ENCODE results near the gene CD160.
"Not testable (repeated sequence)": the region's sequence is repeated elsewhere in the genome, so short reads cannot be mapped to it uniquely, and the experiment has no call there.

The CD160 gene

DNA sequence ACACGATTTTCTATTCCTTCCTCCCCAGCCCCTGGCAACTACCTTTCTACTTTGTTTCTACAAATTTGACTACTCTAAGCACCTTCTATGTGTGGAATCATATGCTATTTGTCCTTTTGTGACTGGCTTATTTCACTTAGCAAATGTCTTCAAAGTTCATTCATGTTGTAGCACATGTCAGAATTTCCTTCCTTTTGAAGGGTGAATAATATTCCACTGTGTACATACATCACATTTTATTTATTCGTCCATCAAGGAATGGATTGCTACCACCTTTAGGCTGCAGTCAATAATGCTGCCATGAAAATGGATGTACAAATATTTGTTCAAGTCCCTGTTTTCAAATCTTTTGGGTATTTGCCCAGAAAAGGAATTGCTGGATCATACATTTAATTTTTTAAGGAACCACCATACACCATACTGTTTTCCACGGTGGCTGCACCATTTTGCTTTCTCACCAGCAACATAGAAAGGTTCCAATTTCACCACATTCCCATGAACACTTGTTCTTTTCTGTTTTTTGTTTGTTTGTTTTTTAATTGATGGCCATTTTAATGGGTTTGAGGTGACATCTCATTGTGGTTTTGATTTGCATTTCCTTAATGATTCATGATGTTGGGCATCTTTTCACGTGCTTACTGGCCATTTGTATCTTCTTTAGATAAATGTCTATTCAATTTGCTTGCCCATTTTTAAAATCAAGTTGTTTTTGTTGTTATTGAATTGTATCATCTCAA lies 8.8 kb upstream of the CD160 start:
- DNase-seq (ENCODE audit: low spot score), result no peak

DNA sequence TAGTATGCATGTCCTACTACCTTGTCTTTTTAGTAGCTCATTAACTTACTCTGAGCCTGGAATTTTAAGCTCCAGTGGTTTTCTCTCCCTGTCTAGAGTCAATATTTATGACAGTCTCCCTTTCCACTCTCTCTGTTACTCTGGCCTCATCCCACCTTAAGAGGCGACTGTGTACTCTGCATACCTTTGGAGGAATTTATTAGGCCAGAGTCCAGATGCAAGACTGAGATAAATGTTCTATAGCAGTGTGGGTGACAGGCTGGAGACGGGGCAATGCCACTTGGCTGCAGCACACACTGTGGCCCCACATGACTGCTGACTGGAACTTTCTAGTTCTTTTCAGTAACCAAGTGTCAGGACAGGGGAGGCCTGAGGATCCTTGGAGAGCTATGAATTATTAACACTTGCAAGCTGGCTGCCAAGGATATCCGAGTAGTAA lies 8.1 kb upstream of the CD160 start:
- DNase-seq (ENCODE audit: low spot score), result no peak

DNA sequence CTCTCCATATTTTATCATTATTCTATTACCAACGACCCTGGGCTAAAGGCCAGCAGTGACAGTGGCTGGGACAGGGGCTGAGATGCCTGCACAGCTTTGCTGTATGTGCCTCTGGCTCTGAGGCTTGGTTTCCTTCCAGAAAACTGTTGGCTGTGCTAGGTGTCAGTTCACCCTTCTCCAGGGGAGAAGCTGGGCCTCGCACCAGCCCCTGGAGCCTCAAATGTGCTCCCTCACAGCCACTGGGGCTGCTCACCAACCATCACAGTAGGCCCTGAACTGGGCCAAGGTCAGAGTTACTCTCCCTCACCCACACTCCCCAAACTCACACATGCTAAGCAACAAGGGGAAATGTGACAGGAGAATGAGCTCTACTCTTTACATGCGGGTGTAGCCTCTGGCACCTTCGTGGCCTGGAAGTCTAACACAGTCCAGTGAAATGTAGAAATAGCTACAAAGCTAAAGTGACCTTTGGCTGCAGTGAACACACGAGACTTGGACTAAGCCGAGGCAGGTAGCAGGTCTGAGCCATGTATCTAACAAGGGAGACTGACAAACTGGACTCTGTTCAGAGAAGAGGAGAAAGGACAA lies 4.7 kb upstream of the CD160 start:
- no peak for DNase-seq (ENCODE audit: low spot score)

DNA sequence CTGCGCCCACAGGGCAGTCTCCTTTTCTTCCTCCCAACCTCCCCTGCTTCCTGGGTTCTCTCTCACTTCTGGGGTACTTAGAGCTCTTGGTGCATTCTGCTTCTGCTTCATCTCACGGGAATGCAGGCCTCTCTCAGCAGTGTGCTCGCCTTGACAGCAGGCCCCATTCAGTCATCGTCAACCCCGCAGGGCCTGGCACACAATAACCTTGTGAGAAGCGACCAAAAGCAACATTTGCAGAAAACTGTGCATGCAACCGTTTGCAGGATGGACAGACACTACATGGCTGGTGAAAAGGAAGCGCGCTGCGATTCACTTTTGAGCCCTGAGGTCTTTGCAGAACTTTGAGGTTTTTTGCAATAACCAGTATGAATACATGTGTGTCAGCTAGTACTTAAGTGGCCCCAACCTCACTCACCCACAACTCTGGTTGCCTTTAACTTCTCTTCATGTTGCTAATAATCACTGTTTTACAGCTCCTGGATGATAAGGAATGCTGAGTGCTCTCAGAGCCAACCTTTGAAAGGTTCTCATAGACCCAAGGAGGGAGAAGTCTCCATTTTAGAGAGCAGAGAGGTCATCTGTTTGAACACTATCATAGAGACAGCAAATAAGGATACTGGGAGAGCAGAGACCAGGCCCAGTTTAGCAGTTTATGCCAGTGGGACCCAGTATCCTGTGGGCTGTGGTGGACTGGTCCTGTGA lies 2.5 kb upstream of the CD160 start:
- DNase-seq (ENCODE audit: low spot score), result no peak

DNA sequence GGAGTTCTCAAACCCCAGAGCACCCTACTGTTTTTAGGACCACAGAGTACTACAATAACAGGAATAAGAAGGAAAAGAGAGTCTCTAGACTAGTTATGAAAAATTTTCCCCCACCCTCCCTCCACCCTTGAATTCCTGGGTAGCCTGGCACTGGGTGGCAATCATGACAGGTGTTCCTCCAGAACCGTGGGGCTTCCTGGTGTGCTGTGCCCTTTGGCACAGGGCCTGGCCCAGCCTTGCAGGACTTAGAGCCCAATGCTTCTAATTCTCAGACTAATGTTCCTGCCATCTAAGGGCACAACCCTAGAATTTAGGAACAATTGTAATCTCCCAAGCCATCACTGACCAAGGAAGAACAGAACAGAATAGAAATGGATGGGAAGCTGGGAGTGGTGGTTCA lies 1.5 kb upstream of the CD160 start:
- DNase-seq (ENCODE audit: low spot score), result no peak

DNA sequence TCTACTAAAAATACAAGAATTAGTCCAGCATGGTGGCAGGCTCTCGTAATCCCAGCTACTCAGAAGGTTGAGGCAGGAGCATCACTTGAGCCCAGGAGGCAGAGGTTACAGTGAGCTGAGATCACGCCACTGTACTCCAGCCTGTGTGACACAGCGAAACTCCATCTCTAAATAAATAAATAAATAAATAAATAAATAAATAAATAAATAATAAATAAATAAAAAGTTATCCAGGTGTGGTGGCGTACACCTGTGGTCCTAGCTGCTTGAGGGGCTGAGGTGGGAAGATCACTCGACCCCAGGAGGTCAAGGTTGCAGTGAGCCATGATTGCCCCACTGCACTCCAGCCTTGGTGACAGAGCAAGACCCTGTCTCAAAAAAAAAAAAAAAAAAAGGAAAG lies 834 bp upstream of the CD160 start:
- DNase-seq (ENCODE audit: low spot score), result not testable (repeated sequence)

DNA sequence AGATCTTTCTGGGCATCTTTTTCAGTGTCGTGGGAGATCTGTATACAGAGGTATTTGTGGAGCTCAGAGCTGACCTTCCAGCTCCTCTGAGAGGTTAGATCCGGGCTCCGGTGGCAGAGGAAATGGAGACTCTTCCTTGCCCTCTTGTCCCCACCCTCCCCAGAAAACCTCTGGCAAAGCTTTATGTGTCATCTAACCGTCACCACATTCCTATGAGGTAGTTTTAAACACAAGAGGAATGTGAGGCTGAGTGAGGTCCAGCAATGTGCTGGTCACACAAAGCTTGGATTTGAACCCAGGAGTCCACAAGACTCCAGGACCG lies 1.2 kb downstream of the CD160 start:
- no peak for DNase-seq (ENCODE audit: low spot score)

DNA sequence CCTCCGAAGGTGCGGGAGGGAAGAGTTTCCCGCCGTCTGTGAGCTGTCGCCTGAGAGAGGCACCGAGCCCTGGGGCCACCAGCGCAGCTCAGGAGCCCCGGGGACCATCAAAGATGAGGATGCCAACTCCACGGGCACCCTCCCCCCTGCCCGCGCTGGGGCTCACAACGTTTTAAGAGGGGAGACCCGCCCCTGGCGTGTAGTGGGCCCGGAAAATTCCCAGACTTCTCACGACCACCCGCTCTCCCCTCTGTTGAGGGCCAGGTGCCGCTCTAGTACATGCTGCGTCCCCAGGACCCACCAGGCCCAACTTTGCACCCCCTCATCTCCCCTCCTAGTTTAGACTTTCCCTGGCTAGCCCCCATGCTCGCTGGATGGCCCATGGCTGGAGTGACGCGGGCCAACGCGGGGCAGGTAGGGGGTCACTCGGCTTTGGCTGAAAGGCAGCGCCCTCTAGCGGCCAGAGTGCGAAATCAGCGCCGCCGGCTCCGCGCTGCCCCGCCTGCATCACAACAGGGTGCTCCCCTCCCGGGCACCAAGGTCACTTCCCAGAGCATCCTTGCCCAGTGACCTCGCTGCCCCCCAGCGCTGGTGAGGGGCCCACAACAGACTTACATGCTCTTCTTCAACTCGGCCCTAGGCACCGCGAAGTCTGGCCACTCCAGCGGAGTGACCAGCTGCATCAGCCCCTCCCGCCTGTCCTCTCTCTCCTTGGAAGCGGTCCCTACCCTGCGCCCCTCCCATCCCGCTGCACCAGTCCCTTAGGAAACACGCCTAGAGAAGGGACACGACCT lies 1.8 kb downstream of the CD160 start:
- peak; percentile 69 for DNase-seq (ENCODE audit: low spot score)

DNA sequence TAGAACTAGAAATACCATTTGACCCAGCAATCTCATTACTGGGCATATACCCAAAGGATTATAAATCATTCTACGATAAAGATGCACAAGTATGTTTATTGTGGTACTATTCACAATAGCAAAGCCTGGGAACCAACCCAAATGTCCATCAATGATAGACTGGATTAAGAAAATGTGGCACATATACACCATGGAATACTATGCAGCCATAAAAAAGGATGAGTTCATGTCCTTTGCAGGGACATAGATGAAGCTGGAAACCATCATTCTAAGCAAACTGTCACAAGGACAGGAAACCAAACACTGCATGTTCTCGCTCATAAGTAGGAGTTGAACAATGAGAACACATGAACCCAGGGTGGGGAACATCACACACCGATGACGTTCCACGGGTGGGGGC lies 6.9 kb downstream of the CD160 start:
- not testable (repeated sequence) for DNase-seq (ENCODE audit: low spot score)

DNA sequence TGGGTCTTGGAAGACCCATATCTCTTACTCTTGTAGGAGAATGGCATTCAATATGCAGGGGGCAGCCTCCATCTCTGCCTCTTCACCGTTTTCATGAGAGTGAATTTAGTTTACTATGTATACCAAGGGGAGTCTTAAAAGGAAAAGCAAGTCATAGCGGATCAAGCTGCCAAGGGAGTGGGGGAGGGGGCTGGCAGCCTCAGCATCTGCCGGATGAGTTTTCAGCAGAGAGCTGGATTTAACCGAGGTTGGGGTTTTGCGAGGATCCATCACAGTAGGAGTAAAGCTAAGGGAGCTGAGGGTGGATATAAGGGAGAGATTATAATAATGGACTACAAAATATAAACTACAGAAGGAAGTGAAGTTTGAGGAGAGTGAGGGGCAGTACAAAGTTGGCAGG lies 9.9 kb downstream of the CD160 start:
- no peak for DNase-seq (ENCODE audit: low spot score)

DNA sequence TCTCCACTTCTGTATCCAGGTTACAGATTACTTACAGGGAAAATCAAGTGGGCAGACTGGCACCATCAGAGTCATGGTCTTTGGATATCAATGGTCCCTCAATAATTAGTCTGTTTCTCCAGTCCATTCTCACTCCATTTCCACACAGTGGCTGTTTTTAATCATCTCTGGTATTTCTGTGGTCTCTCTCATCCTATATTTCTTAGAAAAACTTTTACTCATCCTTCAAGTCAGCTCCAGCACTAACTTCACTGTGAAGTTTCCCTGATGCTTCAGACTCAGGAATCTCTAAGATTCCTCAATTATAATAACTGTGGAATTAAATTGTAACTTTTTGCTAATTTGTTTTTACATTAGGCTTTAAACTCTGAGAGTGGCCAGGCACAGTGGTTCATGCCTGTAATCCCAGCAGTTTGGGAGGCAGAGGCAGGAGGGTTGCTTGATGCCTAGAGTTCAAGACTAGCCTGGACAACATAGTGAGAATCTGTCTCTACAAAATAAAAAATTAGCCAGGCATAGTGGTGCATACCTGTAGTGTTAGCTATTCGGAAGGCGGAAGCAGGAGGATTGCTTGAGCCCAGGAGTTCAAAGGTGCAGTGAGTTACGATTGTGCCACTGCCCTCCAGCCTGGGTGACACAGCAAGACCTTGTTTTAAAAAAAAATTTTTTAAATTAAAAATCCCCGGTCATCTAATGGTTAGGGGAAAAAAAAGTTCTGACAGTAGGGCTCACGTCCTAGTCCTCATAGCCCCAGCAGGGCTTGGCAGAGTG lies 10.6 kb downstream of the CD160 start:
- no peak for DNase-seq (ENCODE audit: low spot score)

DNA sequence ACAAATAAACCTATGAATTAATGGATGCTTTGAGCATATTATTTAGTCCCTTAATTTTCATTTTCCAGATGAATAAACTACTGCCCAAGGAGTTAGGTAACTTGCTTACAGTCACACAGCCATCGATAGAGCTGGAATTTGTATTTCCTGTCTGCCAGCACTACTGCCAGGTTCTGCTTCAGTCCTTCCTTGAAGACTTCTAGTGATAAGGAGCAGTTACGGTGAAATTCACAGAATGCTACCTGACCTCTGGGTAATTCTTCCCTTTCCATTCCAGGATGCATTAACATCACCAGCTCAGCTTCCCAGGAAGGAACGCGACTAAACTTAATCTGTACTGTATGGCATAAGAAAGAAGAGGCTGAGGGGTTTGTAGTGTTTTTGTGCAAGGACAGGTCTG lies 11.2 kb downstream of the CD160 start:
- DNase-seq (ENCODE audit: low spot score), result no peak

DNA sequence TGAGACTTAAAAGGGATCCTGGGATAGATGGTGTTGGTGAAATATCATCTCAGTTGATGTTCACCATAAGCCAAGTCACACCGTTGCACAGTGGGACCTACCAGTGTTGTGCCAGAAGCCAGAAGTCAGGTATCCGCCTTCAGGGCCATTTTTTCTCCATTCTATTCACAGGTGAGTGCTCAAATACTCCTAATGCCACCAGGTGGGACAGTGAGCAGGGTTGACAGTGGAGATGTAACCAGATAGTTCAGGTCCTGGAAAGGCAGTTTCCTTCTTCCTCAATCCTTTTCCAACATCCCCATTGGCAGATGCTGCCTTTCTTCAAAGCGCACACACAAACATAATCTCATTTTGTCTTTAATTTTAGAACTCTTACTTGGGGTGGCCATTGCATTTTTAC lies 11.6 kb downstream of the CD160 start:
- DNase-seq (ENCODE audit: low spot score), result no peak

DNA sequence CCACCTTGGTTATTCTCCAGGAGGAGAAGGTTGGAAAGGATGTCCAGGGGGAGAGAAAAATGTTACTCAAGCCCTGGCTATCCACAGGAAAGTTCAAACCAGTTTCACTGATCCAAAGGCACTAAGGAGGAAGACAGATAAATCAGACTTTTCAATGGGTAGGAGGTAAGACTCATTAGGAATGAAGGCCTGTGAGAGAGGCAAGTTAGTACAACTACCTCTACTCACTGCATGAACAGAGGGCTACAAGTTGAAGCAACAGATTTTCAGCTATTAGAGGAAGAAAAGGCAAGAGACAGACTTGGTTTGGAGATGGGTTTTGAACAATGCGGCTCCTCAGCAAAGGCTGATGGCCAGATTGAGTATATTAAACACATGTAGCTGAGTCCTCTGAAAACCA lies 16.9 kb downstream of the CD160 start:
- no peak for DNase-seq (ENCODE audit: low spot score)

DNA sequence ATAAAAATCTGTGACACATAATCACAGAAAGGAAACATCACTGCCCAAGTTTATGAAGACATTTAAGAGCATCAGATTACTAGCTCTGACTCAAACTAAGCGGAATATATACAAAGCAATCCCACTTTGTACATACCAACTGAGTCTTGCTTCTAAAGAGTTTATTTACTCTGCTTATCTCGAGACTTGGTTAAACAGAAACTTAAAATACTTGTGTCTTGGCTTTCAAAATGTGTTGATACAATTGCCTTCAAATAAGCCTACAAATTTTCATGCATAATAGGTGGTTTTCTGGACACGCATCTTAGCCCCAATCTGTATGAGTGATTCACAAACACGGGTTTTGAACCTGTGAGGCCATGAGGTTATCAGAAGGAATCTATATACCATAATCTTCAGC lies 21.0 kb downstream of the CD160 start:
- DNase-seq (ENCODE audit: low spot score), result no peak

DNA sequence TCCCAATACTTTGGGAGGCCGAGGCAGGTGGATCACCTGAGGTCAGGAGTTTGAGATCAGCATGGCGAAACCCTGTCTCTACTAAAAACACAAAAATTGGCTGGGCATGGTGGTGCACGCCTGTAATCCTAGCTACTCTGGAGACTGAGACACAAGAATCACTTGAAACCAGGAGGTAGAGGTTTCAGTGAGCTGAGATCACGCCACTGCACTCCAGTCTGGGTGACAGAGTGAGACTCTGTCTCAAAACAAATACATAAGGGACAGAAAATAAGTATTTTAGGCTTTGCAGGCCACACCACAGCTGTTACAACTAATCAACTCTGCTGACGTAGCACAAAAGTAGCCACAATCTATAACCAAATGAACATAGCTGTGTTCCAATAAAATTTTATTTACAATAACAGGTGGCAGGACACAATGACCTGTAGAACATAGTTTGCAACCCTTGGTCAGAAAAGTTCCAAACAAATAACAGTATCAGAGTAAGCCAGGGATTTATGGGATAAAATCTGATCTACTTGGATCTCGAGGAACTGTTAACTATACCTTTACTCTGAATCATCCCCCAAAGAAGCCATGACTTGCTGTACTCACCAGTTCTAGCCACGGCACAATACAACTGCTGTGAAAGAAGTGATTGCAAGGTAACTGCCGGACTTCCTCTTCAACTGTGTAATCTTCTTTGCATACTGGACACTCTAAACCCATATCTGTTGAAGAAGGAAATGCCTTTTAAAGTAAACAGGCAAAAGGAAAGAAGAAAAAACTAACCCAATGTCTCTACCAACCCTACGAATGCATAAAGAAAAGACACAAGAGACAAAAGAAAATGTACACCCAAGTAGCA lies 28.3 kb downstream of the CD160 start:
- DNase-seq (ENCODE audit: low spot score), result no peak

DNA sequence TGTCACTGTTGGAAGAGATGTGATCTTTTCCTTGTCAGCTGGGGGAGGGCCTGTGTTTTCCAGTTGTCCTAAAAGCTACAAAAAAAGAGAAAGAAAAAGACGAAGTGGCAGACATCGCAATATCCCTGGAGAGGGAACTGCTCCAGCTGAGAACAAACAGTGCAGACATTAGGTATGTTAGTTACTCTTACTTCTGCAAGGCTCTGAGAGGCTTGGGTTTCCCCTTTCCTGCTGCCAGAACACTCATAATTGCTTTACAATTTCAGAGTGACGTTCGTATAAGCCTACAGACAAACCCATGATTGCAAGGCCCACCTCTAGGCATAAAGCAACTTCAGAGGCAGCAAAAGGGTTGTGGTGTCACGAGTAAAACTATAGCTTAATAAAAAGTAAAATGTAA lies 31.1 kb downstream of the CD160 start:
- DNase-seq (ENCODE audit: low spot score), result no peak

DNA sequence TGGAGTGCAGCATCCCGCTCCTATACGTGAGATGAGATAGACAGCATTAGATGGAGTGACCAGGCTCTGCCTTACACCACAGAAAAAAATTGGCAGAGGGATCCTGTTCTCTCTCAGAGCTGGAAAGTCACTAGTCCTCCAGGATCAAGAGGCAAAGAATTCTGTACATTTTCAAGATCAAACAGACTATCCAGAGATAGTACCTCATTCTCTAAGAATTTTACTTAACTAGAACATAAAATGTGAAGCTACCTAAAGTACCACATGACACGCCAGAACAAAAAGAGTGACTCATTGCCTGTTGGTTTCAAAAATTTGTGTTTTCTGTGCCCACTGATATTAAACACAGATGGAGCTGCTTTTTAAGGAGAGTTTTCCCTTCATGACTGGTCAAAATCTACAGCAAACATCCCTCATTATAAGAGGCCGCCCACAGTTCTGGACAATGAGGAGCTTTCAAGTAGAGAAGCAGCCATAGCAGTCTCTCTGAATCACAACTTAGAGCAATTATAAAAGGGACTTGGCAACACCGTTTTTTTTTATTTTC lies 32.3 kb downstream of the CD160 start:
- no peak for DNase-seq (ENCODE audit: low spot score)

DNA sequence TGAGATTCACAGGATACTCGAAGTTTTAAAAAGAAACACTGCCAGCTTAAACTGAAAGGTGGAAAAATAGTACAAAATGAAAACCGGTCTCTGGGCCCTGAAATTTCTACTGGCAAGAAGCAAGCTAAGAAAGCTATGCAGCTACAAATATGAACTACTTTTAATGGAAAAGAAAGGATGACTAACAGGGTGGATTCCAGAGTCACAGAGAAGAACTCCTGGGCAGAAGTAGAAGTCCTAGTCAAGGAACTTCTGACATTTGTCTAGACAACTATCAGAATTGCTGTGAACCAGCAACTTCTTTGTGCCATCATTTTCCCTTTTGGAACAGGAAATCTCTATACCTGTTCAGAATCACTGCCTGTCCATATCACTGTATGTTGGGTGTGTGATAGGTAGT lies 38.1 kb downstream of the CD160 start:
- no peak for DNase-seq (ENCODE audit: low spot score)

DNA sequence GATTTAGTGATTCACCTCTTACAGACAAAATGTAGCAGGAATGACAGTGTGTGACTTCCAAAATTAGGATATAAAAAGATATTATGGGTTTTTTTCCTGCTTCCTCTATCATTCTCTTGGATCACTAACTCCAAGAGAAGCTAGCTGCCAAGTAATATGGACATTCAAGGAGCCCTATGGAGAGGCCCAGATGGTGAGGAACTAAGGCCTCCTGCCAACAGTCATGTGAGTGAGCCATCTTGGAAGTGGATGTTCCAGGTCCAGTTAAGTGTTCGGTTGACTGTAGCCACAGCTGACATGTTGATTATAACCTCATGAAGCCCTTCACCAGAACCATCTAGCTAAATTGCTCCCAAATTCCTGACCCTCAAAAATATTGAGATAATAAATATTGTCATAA lies 38.8 kb downstream of the CD160 start:
- no peak for DNase-seq (ENCODE audit: low spot score)

DNA sequence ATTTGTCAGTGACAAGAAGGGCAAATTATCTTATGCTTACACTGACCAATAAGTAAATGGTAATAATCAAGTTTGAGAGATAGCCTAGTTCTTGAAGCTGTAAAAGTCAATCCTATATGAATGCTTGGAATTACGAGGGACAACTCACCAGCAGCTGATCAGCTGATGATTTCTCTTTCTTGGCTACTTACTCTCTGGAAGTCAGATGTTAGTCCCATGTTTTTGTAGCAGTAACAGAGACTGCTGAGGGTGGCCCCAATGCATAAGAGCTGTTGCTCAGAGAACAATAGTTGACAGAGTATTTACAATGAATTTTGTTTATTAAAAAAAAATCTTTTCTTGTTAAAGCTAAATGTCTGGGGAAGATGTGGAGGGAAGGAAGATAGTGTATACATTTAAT lies 39.3 kb downstream of the CD160 start:
- no peak for DNase-seq (ENCODE audit: low spot score)
